HEK293 (cell line): ENCODE measurements around the gene LGALSL.

Experiments
- CTCF ChIP-seq: fragments of 450-650 bp; formaldehyde crosslinking; IDR thresholded peaks from 2 replicates; pipeline ENCODE4 v1.5.1; 2016; ENCODE audit warnings: missing biosample characterization, missing genetic modification characterization
- PATZ1 ChIP-seq: fragments of 450-650 bp; formaldehyde crosslinking; IDR thresholded peaks from 2 replicates; pipeline ENCODE4 v1.5.1; 2016; ENCODE audit warnings: missing biosample characterization, missing genetic modification characterization
- SETDB1 ChIP-seq: IDR thresholded peaks from one replicate; pipeline ENCODE4 v1.6.1; 2017; ENCODE audit warnings: mild to moderate bottlenecking, low read length, moderate library complexity, mixed read lengths; ENCODE audit not compliant: insufficient read length
- SP2 ChIP-seq: fragments of 450-650 bp; formaldehyde crosslinking; IDR thresholded peaks from 2 replicates; pipeline ENCODE4 v1.5.1; 2016; ENCODE audit warnings: missing biosample characterization, missing genetic modification characterization
- ZFHX2 ChIP-seq: fragments of 450-650 bp; formaldehyde crosslinking; conservative IDR thresholded peaks from 2 replicates; pipeline ENCODE4 v1.5.1; 2016; ENCODE audit warnings: missing biosample characterization, missing genetic modification characterization
- ZNF157 ChIP-seq: fragments of 450-650 bp; formaldehyde crosslinking; IDR thresholded peaks from 2 replicates; pipeline ENCODE4 v1.5.1; 2016; ENCODE audit warnings: missing biosample characterization, missing genetic modification characterization
- ZNF24 ChIP-seq: fragments of 450-650 bp; formaldehyde crosslinking; IDR thresholded peaks from 2 replicates; pipeline ENCODE4 v1.5.1; 2016; ENCODE audit warnings: missing biosample characterization, missing genetic modification characterization
- ZNF660 ChIP-seq: fragments of 450-650 bp; IDR thresholded peaks from 2 replicates; pipeline ENCODE4 v1.5.1; 2018; ENCODE audit warnings: missing biosample characterization, mild to moderate bottlenecking, missing genetic modification characterization
- ZNF707 ChIP-seq: fragments of 450-650 bp; formaldehyde crosslinking; IDR thresholded peaks from 2 replicates; pipeline ENCODE4 v1.5.1; 2016; ENCODE audit warnings: missing biosample characterization, missing genetic modification characterization
- TF ChIP-seq, protein P1 (sequence below): fragments of 450-650 bp; formaldehyde crosslinking; IDR thresholded peaks from 2 replicates; pipeline ENCODE4 v1.5.1; 2017; ENCODE audit warnings: missing biosample characterization, missing genetic modification characterization

- TF ChIP-seq ZNF660 (tag by site-specific recombination) (no peak), ZFHX2 (tag by site-specific recombination) (no peak), PATZ1 (tag by site-specific recombination) (no peak), ZNF157 (no peak), CTCF (tag by site-specific recombination) (no peak), ZNF24 (tag by site-specific recombination) (no peak), SP2 (tag by site-specific recombination) (no peak), SETDB1 (no peak), ZNF707 (no peak)
- TF ChIP-seq, protein P1, sequence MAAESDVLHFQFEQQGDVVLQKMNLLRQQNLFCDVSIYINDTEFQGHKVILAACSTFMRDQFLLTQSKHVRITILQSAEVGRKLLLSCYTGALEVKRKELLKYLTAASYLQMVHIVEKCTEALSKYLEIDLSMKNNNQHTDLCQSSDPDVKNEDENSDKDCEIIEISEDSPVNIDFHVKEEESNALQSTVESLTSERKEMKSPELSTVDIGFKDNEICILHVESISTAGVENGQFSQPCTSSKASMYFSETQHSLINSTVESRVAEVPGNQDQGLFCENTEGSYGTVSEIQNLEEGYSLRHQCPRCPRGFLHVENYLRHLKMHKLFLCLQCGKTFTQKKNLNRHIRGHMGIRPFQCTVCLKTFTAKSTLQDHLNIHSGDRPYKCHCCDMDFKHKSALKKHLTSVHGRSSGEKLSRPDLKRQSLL (tag by site-specific recombination), result no peak
Observed at GRCh38 chr2:64498438-64498837, 44.5 kb downstream of the LGALSL start.
